Panc1 (cell line): ENCODE data around the gene GORASP2.

Source experiments
- POLR2AphosphoS5 ChIP-seq: IDR thresholded peaks from 2 replicates; pipeline ENCODE4 v1.6.1; 2012; ENCODE audit warnings: mild to moderate bottlenecking, low read depth, low read length, moderate library complexity
- TCF7L2 ChIP-seq: IDR thresholded peaks from 2 replicates; pipeline ENCODE4 v1.6.1; 2011; ENCODE audit warnings: mild to moderate bottlenecking, low read depth, low read length, inconsistent platforms
- TF ChIP-seq, protein P1 (sequence below): fragments of 450-650 bp; IDR thresholded peaks from 2 replicates; pipeline ENCODE4 v1.5.1; 2017; ENCODE audit warnings: mild to moderate bottlenecking

DNA sequence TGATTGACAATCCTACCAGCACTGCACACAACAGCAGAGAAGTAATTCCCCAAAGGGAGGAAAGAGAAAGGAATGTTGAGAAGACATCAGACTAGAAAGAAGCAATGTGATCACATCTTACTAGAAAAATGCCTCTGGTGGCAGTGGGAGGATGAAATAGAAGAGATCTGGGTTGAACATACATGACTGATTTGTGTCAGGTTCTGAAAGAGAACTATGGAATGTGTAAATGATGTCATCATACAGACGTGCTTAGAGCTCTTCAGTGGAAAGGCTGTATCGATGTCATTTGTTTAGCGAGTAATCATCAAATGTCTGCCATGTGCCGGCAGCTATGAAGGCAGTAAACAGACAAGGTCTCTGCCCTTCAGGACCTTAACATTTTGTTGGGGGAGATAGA, 24.9 kb downstream of the GORASP2 start:
- TF ChIP-seq POLR2AphosphoS5 = no peak
- no peak for TF ChIP-seq TCF7L2
- TF ChIP-seq, protein P1, sequence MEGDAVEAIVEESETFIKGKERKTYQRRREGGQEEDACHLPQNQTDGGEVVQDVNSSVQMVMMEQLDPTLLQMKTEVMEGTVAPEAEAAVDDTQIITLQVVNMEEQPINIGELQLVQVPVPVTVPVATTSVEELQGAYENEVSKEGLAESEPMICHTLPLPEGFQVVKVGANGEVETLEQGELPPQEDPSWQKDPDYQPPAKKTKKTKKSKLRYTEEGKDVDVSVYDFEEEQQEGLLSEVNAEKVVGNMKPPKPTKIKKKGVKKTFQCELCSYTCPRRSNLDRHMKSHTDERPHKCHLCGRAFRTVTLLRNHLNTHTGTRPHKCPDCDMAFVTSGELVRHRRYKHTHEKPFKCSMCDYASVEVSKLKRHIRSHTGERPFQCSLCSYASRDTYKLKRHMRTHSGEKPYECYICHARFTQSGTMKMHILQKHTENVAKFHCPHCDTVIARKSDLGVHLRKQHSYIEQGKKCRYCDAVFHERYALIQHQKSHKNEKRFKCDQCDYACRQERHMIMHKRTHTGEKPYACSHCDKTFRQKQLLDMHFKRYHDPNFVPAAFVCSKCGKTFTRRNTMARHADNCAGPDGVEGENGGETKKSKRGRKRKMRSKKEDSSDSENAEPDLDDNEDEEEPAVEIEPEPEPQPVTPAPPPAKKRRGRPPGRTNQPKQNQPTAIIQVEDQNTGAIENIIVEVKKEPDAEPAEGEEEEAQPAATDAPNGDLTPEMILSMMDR = no peak
